Neural cell (in vitro differentiated cells): Measurements from ENCODE around the gene COL20A1. TPM values are rescaled to one million over a fixed set of nuclear protein-coding genes. Genes with fewer than 3 reads are reported as not detected.

Experiments used
- H2AFZ ChIP-seq: fragments of 200-600, 300-800 bp; sonication (generic), shearing (Covaris generic); 2 replicates; pipeline ENCODE4 v1.6.0; 2014; ENCODE audit warnings: low read depth, mild to moderate bottlenecking, antibody characterized with exemption, low read length, moderate library complexity
- H3F3A ChIP-seq: fragments of 200-600 bp; shearing (Covaris generic); 2 replicates; pipeline ENCODE4 v1.6.1; 2016; ENCODE audit warnings: mild to moderate bottlenecking, moderate library complexity, mixed read lengths, antibody characterized with exemption, low read length; ENCODE audit not compliant: insufficient read depth, poor library complexity, severe bottlenecking
- H3K27ac ChIP-seq: fragments of 200-600, 300-800 bp; sonication (generic), shearing (Covaris generic); 2 replicates; pipeline ENCODE4 v1.5.1; 2014; ENCODE audit warnings: mild to moderate bottlenecking, low read length, moderate library complexity
- H3K27me3 ChIP-seq: fragments of 300-800, 200-600 bp; sonication (generic), shearing (Covaris generic); 2 replicates; pipeline ENCODE4 v1.6.0; 2014; ENCODE audit warnings: mild to moderate bottlenecking, low read depth, low read length, moderate library complexity; ENCODE audit not compliant: insufficient read depth
- H3K36me3 ChIP-seq: fragments of 300-800, 200-600 bp; sonication (generic), shearing (Covaris generic); 2 replicates; pipeline ENCODE4 v1.5.1; 2014; ENCODE audit warnings: mild to moderate bottlenecking, antibody characterized with exemption, low read length, moderate library complexity; ENCODE audit not compliant: insufficient read depth
- H3K4me2 ChIP-seq: fragments of 300-800, 200-600 bp; sonication (generic), shearing (Covaris generic); 2 replicates; pipeline ENCODE4 v1.6.0; 2014; ENCODE audit warnings: mild to moderate bottlenecking, low read length
- H3K4me3 ChIP-seq: fragments of 300-800, 200-600 bp; sonication (generic), shearing (Covaris generic); 2 replicates; pipeline ENCODE4 v1.5.1; 2014; ENCODE audit warnings: mild to moderate bottlenecking, low read length, moderate library complexity
- H3K79me2 ChIP-seq: fragments of 200-600 bp; shearing (Covaris generic); replicated peaks from 2 replicates; pipeline ENCODE4 v1.6.0; 2014; ENCODE audit warnings: mild to moderate bottlenecking, low read length, moderate library complexity; ENCODE audit not compliant: insufficient read depth
- H3K9ac ChIP-seq: fragments of 300-800, 200-600 bp; sonication (generic), shearing (Covaris generic); 2 replicates; pipeline ENCODE4 v1.6.1; 2016; ENCODE audit warnings: mild to moderate bottlenecking, low read length, mixed read lengths
- H3K9me2 ChIP-seq: fragments of 200-600 bp; shearing (Covaris generic); 2 replicates; pipeline ENCODE4 v1.6.1; 2016; ENCODE audit warnings: mild to moderate bottlenecking, low read length, mixed read lengths; ENCODE audit not compliant: insufficient read depth
- H3K9me3 ChIP-seq: fragments of 200-600, 300-800 bp; sonication (generic), shearing (Covaris generic); 2 replicates; pipeline ENCODE4 v1.6.1; 2016; ENCODE audit warnings: mild to moderate bottlenecking, mixed run types, low read length, moderate library complexity, mixed read lengths
- H4K20me1 ChIP-seq: fragments of 200-600 bp; shearing (Covaris generic); 2 replicates; pipeline ENCODE4 v1.6.1; 2016; ENCODE audit warnings: mild to moderate bottlenecking, mixed run types; ENCODE audit not compliant: insufficient read depth
- EP300 ChIP-seq: fragments of 450-650 bp; conservative IDR thresholded peaks from 2 replicates; pipeline ENCODE4 v1.6.1; 2014; ENCODE audit warnings: antibody characterized with exemption, mild to moderate bottlenecking, moderate library complexity; ENCODE audit not compliant: poor library complexity, severe bottlenecking
- EZH2 ChIP-seq: fragments of 200-600, 300-800 bp; shearing (Covaris generic), sonication (generic); IDR thresholded peaks from 2 replicates; pipeline ENCODE4 v1.6.1; 2014; ENCODE audit warnings: antibody characterized with exemption, low read length, borderline replicate concordance, mild to moderate bottlenecking; ENCODE audit not compliant: insufficient read depth, poor library complexity, severe bottlenecking
- MXI1 ChIP-seq: fragments of 450-650 bp; conservative IDR thresholded peaks from 2 replicates; pipeline ENCODE4 v1.6.1; 2014; ENCODE audit warnings: antibody characterized with exemption, mild to moderate bottlenecking; ENCODE audit not compliant: poor library complexity, severe bottlenecking
- POLR2AphosphoS5 ChIP-seq: IDR thresholded peaks from 2 replicates; pipeline ENCODE4 v1.6.1; 2012
- RAD21 ChIP-seq: fragments of 450-650 bp; conservative IDR thresholded peaks from 2 replicates; pipeline ENCODE4 v1.6.1; 2014; ENCODE audit warnings: antibody characterized with exemption, mild to moderate bottlenecking, moderate library complexity
- REST ChIP-seq: IDR thresholded peaks from 2 replicates; pipeline ENCODE4 v1.6.1; 2012; ENCODE audit warnings: borderline replicate concordance
- SMC3 ChIP-seq: fragments of 450-650 bp; conservative IDR thresholded peaks from 2 replicates; pipeline ENCODE4 v1.6.1; 2014; ENCODE audit warnings: antibody characterized with exemption, mild to moderate bottlenecking, moderate library complexity; ENCODE audit not compliant: poor library complexity
- TAF1 ChIP-seq: IDR thresholded peaks from 2 replicates; pipeline ENCODE4 v1.6.1; 2012; ENCODE audit warnings: low read depth
- polyA plus RNA-seq: library from polyadenylated mRNA; depleted of rRNA; stranded (reverse); fragments of >200 nt; gene quantifications from 2 replicates; pipeline ENCODE4 v1.2.3, GENCODE V29; 2014
- TF ChIP-seq, protein P1 (sequence below): fragments of 450-650 bp; IDR thresholded peaks from 2 replicates; pipeline ENCODE4 v1.5.1; 2014; ENCODE audit warnings: antibody characterized with exemption, mild to moderate bottlenecking, moderate library complexity; ENCODE audit not compliant: poor library complexity, severe bottlenecking

Gene COL20A1
- polyA plus RNA-seq, 1 donor from 2014 or later, result 1.1 TPM

GRCh38 chr20:63336232-63336752, 43.3 kb downstream of the COL20A1 start:
- Histone ChIP-seq H3F3A (no peaks in the 10 kb centered on the region), H3K9me3 (no peaks in the 10 kb centered on the region), H4K20me1 (no peaks in the 10 kb centered on the region), H3K27ac (no peak overlapping the region), H3K4me2 (no peak overlapping the region), H3K79me2 (no peaks in the 10 kb centered on the region), H3K9me2 (no peaks in the 10 kb centered on the region), H2AFZ (no peak overlapping the region), H3K36me3 (no peaks in the 10 kb centered on the region), H3K9ac (no peak overlapping the region), H3K4me3 (no peak overlapping the region), H3K27me3 (no peaks in the 10 kb centered on the region)
- TF ChIP-seq POLR2AphosphoS5 (no peak), EZH2 (no peak), SMC3 (no peak), RAD21 (no peak), TAF1 (no peak), MXI1 (no peak), EP300 (no peak), REST (no peak)
- TF ChIP-seq, protein P1, sequence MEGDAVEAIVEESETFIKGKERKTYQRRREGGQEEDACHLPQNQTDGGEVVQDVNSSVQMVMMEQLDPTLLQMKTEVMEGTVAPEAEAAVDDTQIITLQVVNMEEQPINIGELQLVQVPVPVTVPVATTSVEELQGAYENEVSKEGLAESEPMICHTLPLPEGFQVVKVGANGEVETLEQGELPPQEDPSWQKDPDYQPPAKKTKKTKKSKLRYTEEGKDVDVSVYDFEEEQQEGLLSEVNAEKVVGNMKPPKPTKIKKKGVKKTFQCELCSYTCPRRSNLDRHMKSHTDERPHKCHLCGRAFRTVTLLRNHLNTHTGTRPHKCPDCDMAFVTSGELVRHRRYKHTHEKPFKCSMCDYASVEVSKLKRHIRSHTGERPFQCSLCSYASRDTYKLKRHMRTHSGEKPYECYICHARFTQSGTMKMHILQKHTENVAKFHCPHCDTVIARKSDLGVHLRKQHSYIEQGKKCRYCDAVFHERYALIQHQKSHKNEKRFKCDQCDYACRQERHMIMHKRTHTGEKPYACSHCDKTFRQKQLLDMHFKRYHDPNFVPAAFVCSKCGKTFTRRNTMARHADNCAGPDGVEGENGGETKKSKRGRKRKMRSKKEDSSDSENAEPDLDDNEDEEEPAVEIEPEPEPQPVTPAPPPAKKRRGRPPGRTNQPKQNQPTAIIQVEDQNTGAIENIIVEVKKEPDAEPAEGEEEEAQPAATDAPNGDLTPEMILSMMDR, result no peak

DNA sequence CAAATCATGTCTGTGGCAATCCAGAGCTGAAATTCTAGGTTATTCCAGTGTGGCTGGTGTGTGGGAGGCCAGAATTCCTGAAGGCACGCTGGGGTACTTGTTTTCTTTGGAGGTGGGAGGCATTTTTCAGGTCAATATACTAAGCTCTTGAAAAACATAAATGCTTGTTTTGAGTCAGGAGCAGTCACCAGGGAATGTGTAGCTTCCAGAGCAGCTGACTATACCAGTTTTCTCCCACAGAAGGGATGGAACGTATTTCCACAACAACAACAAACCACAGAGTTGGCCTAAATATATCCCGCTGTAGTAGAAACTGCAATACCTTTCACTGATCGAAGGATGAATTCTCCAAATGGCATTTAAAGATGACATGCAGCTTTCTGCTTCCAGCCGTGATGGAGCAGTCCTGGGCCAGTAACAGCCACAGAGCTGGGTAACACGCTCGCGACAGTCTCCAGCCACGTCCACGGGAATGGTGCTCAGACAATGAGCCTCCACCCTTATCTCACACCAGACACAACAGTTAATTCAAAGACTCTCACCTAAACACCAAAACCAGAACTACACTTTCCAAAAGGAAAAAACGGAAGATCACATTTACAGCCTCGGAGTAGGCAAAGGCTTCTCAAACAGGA, 44.9 kb downstream of the COL20A1 start:
- no peak overlapping the region for H2AFZ ChIP-seq
- no peaks in the 10 kb centered on the region for H3K9me2 ChIP-seq
- TF ChIP-seq RAD21, result no peak
- no peak for TF ChIP-seq POLR2AphosphoS5
- TF ChIP-seq EZH2, result no peak
- no peak for TF ChIP-seq REST
- TF ChIP-seq, protein P1, result no peak
- no peak for TF ChIP-seq TAF1
- TF ChIP-seq MXI1, result no peak
- TF ChIP-seq SMC3, result no peak
- no peak for TF ChIP-seq EP300
- H3K9ac ChIP-seq, result no peak overlapping the region
- H3K27ac ChIP-seq, result no peak overlapping the region
- H3K27me3 ChIP-seq, result no peaks in the 10 kb centered on the region
- no peaks in the 10 kb centered on the region for H3F3A ChIP-seq
- H4K20me1 ChIP-seq, result no peaks in the 10 kb centered on the region
- H3K4me2 ChIP-seq, result no peak overlapping the region
- no peaks in the 10 kb centered on the region for H3K36me3 ChIP-seq
- H3K79me2 ChIP-seq, result no peaks in the 10 kb centered on the region
- H3K4me3 ChIP-seq, result no peak overlapping the region
- H3K9me3 ChIP-seq, result no peaks in the 10 kb centered on the region
